Muscle layer of colon (tissue), 2 donors: ENCODE results near the gene YJU2.
"Not testable (repeated sequence)": the region's sequence is repeated elsewhere in the genome, so short reads cannot be mapped to it uniquely, and the experiment has no call there.

Source experiments
- H3K27ac ChIP-seq: one replicate; pipeline ENCODE4 v1.7.0; 2013; ENCODE audit warnings: low read depth, mild to moderate bottlenecking, low read length, moderate library complexity
- H3K27me3 ChIP-seq, 2 donors: one replicate each; pipeline ENCODE4 v1.7.0; 2013; ENCODE audit warnings: low read length in 2 of 2, mild to moderate bottlenecking in 2 of 2; ENCODE audit not compliant: insufficient read depth in 2 of 2, control insufficient read depth in 1 of 2
- H3K36me3 ChIP-seq: one replicate; pipeline ENCODE4 v1.7.0; 2013; ENCODE audit warnings: mild to moderate bottlenecking, low read length; ENCODE audit not compliant: insufficient read depth
- H3K4me1 ChIP-seq: one replicate; pipeline ENCODE4 v1.7.0; 2013; ENCODE audit warnings: mild to moderate bottlenecking, low read length; ENCODE audit not compliant: insufficient read depth
- H3K4me3 ChIP-seq, 2 donors: one replicate each; pipeline ENCODE4 v1.7.0; 2013; ENCODE audit warnings: low read length in 2 of 2, low read depth in 1 of 2, mild to moderate bottlenecking in 1 of 2, moderate library complexity in 1 of 2
- H3K9ac ChIP-seq: one replicate; pipeline ENCODE4 v1.7.0; 2013; ENCODE audit warnings: low read length
- H3K9me3 ChIP-seq: one replicate; pipeline ENCODE4 v1.7.0; 2013; ENCODE audit warnings: mild to moderate bottlenecking, low read length
- donor health status: abdominal sarcoma.
- donor health status: Adenocarcinoma of cecum.

The YJU2 gene

GRCh38 chr19:4230237-4230636 is 16.6 kb upstream of the YJU2 start:
- H3K9me3 ChIP-seq, H3K9ac ChIP-seq, H3K27ac ChIP-seq, H3K36me3 ChIP-seq, H3K4me3 ChIP-seq, H3K4me1 ChIP-seq: not testable (repeated sequence)
- peaks cover 4 to 48% of the 10 kb centered on the region in 2 donors for H3K27me3 ChIP-seq

GRCh38 chr19:4231521-4231920 is 15.4 kb upstream of the YJU2 start:
- not testable (repeated sequence) for H3K36me3 ChIP-seq, H3K9ac ChIP-seq, H3K27ac ChIP-seq, H3K4me3 ChIP-seq, H3K9me3 ChIP-seq, H3K4me1 ChIP-seq
- H3K27me3 ChIP-seq = peaks cover 4 to 48% of the 10 kb centered on the region in 2 donors

GRCh38 chr19:4232139-4232538 is 14.7 kb upstream of the YJU2 start:
- not testable (repeated sequence) for H3K27ac ChIP-seq, H3K4me3 ChIP-seq, H3K4me1 ChIP-seq, H3K9me3 ChIP-seq, H3K36me3 ChIP-seq, H3K9ac ChIP-seq
- H3K27me3 ChIP-seq = peaks cover 4 to 48% of the 10 kb centered on the region in 2 donors

- Histone ChIP-seq H3K27ac (no peak overlapping the region), H3K4me1 (no peaks in the 10 kb centered on the region), H3K4me3 (no peak overlapping the region), H3K9ac (no peak overlapping the region), H3K36me3 (no peaks in the 10 kb centered on the region), H3K9me3 (no peaks in the 10 kb centered on the region), H3K27me3 (peaks cover 4 to 45% of the 10 kb centered on the region in 2 donors)
Observed at GRCh38 chr19:4232614-4233281, 14.1 kb upstream of the YJU2 start.

- H3K27ac ChIP-seq = no peak overlapping the region
- no peak overlapping the region for H3K4me3 ChIP-seq
- H3K36me3 ChIP-seq = no peaks in the 10 kb centered on the region
- H3K9me3 ChIP-seq = no peaks in the 10 kb centered on the region
- H3K27me3 ChIP-seq = peaks cover 4 to 39% of the 10 kb centered on the region in 2 donors
- H3K9ac ChIP-seq = no peak overlapping the region
- no peaks in the 10 kb centered on the region for H3K4me1 ChIP-seq
Observed at GRCh38 chr19:4233282-4233853, 13.5 kb upstream of the YJU2 start.

GRCh38 chr19:4234142-4234861 is 12.6 kb upstream of the YJU2 start:
- no peak overlapping the region for H3K9ac ChIP-seq
- H3K4me3 ChIP-seq = no peak overlapping the region
- no peaks in the 10 kb centered on the region for H3K4me1 ChIP-seq
- H3K27ac ChIP-seq = no peak overlapping the region
- H3K36me3 ChIP-seq = no peaks in the 10 kb centered on the region
- H3K27me3 ChIP-seq = peaks cover 0 to 33% of the 10 kb centered on the region in 2 donors
- H3K9me3 ChIP-seq = no peaks in the 10 kb centered on the region

GRCh38 chr19:4234862-4235201 is 12.0 kb upstream of the YJU2 start:
- Histone ChIP-seq H3K27ac (no peak overlapping the region), H3K27me3 (peaks cover 0 to 28% of the 10 kb centered on the region in 2 donors), H3K4me1 (no peaks in the 10 kb centered on the region), H3K36me3 (no peaks in the 10 kb centered on the region), H3K4me3 (no peak overlapping the region), H3K9ac (no peak overlapping the region), H3K9me3 (no peaks in the 10 kb centered on the region)

- H3K36me3 ChIP-seq, H3K27ac ChIP-seq, H3K4me1 ChIP-seq, H3K4me3 ChIP-seq, H3K9me3 ChIP-seq, H3K9ac ChIP-seq: not testable (repeated sequence)
- H3K27me3 ChIP-seq = peaks cover 0 to 12% of the 10 kb centered on the region in 2 donors
Observed at GRCh38 chr19:4237510-4237909, 9.4 kb upstream of the YJU2 start.

- H3K27me3 ChIP-seq = no peaks in the 10 kb centered on the region
Observed at GRCh38 chr19:4238831-4239230, 8.0 kb upstream of the YJU2 start.

GRCh38 chr19:4241824-4242430 is 5.0 kb upstream of the YJU2 start:
- Histone ChIP-seq H3K27me3 (no peaks in the 10 kb centered on the region), H3K9me3 (no peaks in the 10 kb centered on the region), H3K4me1 (peaks cover 3% of the 10 kb centered on the region), H3K36me3 (no peaks in the 10 kb centered on the region), H3K27ac (no peak overlapping the region), H3K4me3 (no peak overlapping the region), H3K9ac (no peak overlapping the region)

More at GRCh38 chr19:4238831-4239230, 8.0 kb upstream of the YJU2 start:
- H3K4me3 ChIP-seq = no peak overlapping the region
- H3K4me1 ChIP-seq = no peaks in the 10 kb centered on the region
- H3K9me3 ChIP-seq = no peaks in the 10 kb centered on the region
- no peak overlapping the region for H3K9ac ChIP-seq
- no peaks in the 10 kb centered on the region for H3K36me3 ChIP-seq
- H3K27ac ChIP-seq = no peak overlapping the region

GRCh38 chr19:4245938-4246337 is 942 bp upstream of the YJU2 start:
- peaks cover 11% of the 10 kb centered on the region for H3K4me1 ChIP-seq
- not testable (repeated sequence) for H3K27me3 ChIP-seq, H3K27ac ChIP-seq, H3K4me3 ChIP-seq, H3K9ac ChIP-seq, H3K9me3 ChIP-seq
- peaks cover 12% of the 10 kb centered on the region for H3K36me3 ChIP-seq
